H9 (cell line): ENCODE measurements around the gene NFATC1. TPM values are rescaled to one million over a fixed set of nuclear protein-coding genes. Genes with fewer than 3 reads are reported as not detected.

Experiments
- DNase-seq: peaks from one replicate; pipeline ENCODE4 v3.0.0-alpha.2; 2017
- H2AFZ ChIP-seq: one replicate; pipeline ENCODE4 v1.6.1; 2013; ENCODE audit warnings: mild to moderate bottlenecking, low read length, control low read depth, moderate library complexity
- H2AK5ac ChIP-seq: 2 replicates; pipeline ENCODE4 v1.6.1; 2013; ENCODE audit warnings: low read length, control low read depth, mixed read lengths; ENCODE audit not compliant: insufficient read length
- H2BK120ac ChIP-seq: one replicate; pipeline ENCODE4 v1.6.1; 2013; ENCODE audit warnings: low read depth, mild to moderate bottlenecking, low read length, control low read depth, inconsistent platforms; ENCODE audit not compliant: poor library complexity, severe bottlenecking
- H2BK12ac ChIP-seq: 2 replicates; pipeline ENCODE4 v1.6.1; 2013; ENCODE audit warnings: low read length, control low read depth, mixed read lengths, low read depth; ENCODE audit not compliant: insufficient read length
- H2BK15ac ChIP-seq: 2 replicates; pipeline ENCODE4 v1.6.1; 2013; ENCODE audit warnings: low read depth, low read length, control low read depth
- H2BK20ac ChIP-seq: one replicate; pipeline ENCODE4 v1.6.1; 2013; ENCODE audit warnings: low read depth, mild to moderate bottlenecking, low read length, control low read depth, inconsistent platforms; ENCODE audit not compliant: poor library complexity, severe bottlenecking
- H2BK5ac ChIP-seq: 2 replicates; pipeline ENCODE4 v1.6.1; 2013; ENCODE audit warnings: low read length, control low read depth, mixed read lengths; ENCODE audit not compliant: insufficient read length
- H3K14ac ChIP-seq: 2 replicates; pipeline ENCODE4 v1.6.1; 2013; ENCODE audit warnings: low read length, control low read depth; ENCODE audit not compliant: insufficient read depth
- H3K18ac ChIP-seq: 2 replicates; pipeline ENCODE4 v1.6.1; 2013; ENCODE audit warnings: low read depth, mild to moderate bottlenecking, mixed read lengths, low read length, control low read depth; ENCODE audit not compliant: insufficient read length
- H3K23ac ChIP-seq: 2 replicates; pipeline ENCODE4 v1.6.1; 2013; ENCODE audit warnings: low read length, control low read depth, mixed read lengths, low read depth; ENCODE audit not compliant: insufficient read length
- H3K23me2 ChIP-seq: 2 replicates; pipeline ENCODE4 v1.6.1; 2013; ENCODE audit warnings: low read depth, mild to moderate bottlenecking, mixed read lengths, low read length, control low read depth; ENCODE audit not compliant: insufficient read length, poor library complexity, severe bottlenecking
- H3K27ac ChIP-seq: 2 replicates; pipeline ENCODE4 v1.5.1; 2013; ENCODE audit warnings: low read length, control low read depth, mixed read lengths, low read depth; ENCODE audit not compliant: insufficient read length
- H3K27me3 ChIP-seq: 2 replicates; pipeline ENCODE4 v1.6.1; 2013; ENCODE audit warnings: low read length, control low read depth, inconsistent platforms; ENCODE audit not compliant: insufficient read depth
- H3K4ac ChIP-seq: 2 replicates; pipeline ENCODE4 v1.6.1; 2013; ENCODE audit warnings: low read depth, mild to moderate bottlenecking, control low read depth, inconsistent platforms, low read length, moderate library complexity
- H3K4me1 ChIP-seq: 2 replicates; pipeline ENCODE4 v1.6.1; 2013; ENCODE audit warnings: low read length, control low read depth, inconsistent platforms; ENCODE audit not compliant: insufficient read depth
- H3K4me2 ChIP-seq: 2 replicates; pipeline ENCODE4 v1.6.1; 2013; ENCODE audit warnings: low read length, control low read depth, mixed read lengths; ENCODE audit not compliant: insufficient read length, insufficient read depth
- H3K56ac ChIP-seq: 2 replicates; pipeline ENCODE4 v1.6.1; 2013; ENCODE audit warnings: low read depth, mild to moderate bottlenecking, mixed read lengths, low read length, control low read depth; ENCODE audit not compliant: insufficient read length
- H3K79me1 ChIP-seq: 2 replicates; pipeline ENCODE4 v1.6.1; 2013; ENCODE audit warnings: low read depth, mild to moderate bottlenecking, moderate library complexity, low read length, control low read depth, inconsistent platforms; ENCODE audit not compliant: insufficient read depth, poor library complexity, severe bottlenecking
- H3K79me2 ChIP-seq: 2 replicates; pipeline ENCODE4 v1.6.1; 2013; ENCODE audit warnings: low read length, control low read depth, inconsistent platforms; ENCODE audit not compliant: insufficient read depth
- H3K9ac ChIP-seq: 2 replicates; pipeline ENCODE4 v1.6.1; 2013; ENCODE audit warnings: low read length, control low read depth, mixed read lengths; ENCODE audit not compliant: insufficient read length; ENCODE audit errors: extremely low read depth
- H3K9me3 ChIP-seq: one replicate; pipeline ENCODE4 v1.6.1; 2013; ENCODE audit warnings: low read depth, low read length, inconsistent platforms; ENCODE audit not compliant: control insufficient read depth
- H3T11ph ChIP-seq: one replicate; pipeline ENCODE4 v1.6.1; 2013; ENCODE audit warnings: mild to moderate bottlenecking, low read length, control low read depth, inconsistent platforms
- H4K20me1 ChIP-seq: one replicate; pipeline ENCODE4 v1.6.1; 2013; ENCODE audit not compliant: control insufficient read depth, insufficient read length, insufficient read depth
- H4K5ac ChIP-seq: 2 replicates; pipeline ENCODE4 v1.6.1; 2013; ENCODE audit warnings: low read depth, mild to moderate bottlenecking, mixed read lengths, low read length, control low read depth; ENCODE audit not compliant: insufficient read length
- H4K8ac ChIP-seq: replicated peaks from 2 replicates; pipeline ENCODE4 v1.6.1; 2013; ENCODE audit warnings: low read length, control low read depth, mixed read lengths, low read depth; ENCODE audit not compliant: insufficient read length
- H4K91ac ChIP-seq: 2 replicates; pipeline ENCODE4 v1.6.1; 2013; ENCODE audit warnings: low read depth, mild to moderate bottlenecking, moderate library complexity, mixed read lengths, low read length, control low read depth; ENCODE audit not compliant: insufficient read length
- H3K27ac Mint-ChIP-seq, 3 experiments: 2 replicates in 2 of 3; 3 replicates in 1 of 3; pipeline ENCODE4 v1.8.0; 2020 to 2021; ENCODE audit warnings: mixed read lengths in 3 of 3, mild to moderate bottlenecking in 1 of 3, moderate library complexity in 1 of 3
- H3K27me3 Mint-ChIP-seq: 2 replicates; pipeline ENCODE4 v1.8.0; 2021; ENCODE audit warnings: low read depth, mild to moderate bottlenecking, moderate library complexity, mixed read lengths
- H3K36me3 Mint-ChIP-seq, 3 experiments: 2 replicates in 2 of 3; 3 replicates in 1 of 3; pipeline ENCODE4 v1.8.0; 2020 to 2021; ENCODE audit warnings: low read depth in 3 of 3, mixed read lengths in 3 of 3; ENCODE audit not compliant: insufficient read depth in 1 of 3
- H3K4me1 Mint-ChIP-seq, 2 experiments: 2 replicates each; pipeline ENCODE4 v1.8.0; 2020; ENCODE audit warnings: mixed read lengths in 2 of 2
- H3K4me3 Mint-ChIP-seq, 2 experiments: 2 replicates in 1 of 2; 3 replicates in 1 of 2; pipeline ENCODE4 v1.8.0; 2020 to 2021; ENCODE audit warnings: mild to moderate bottlenecking in 2 of 2, mixed read lengths in 2 of 2, moderate library complexity in 1 of 2
- H3K9me3 Mint-ChIP-seq, 2 experiments: 2 replicates in 1 of 2; 3 replicates in 1 of 2; pipeline ENCODE4 v1.8.0; 2020; ENCODE audit warnings: mild to moderate bottlenecking in 2 of 2, mixed read lengths in 2 of 2, moderate library complexity in 1 of 2
- WGBS: extraction: QIAGEN DNeasy Blood & Tissue Kit; methylation state at CpG from one replicate; pipeline ENCODE4 v1.1.7; 2013; ENCODE audit warnings: missing lambda C conversion rate, low lambda C conversion rate, mixed read lengths; ENCODE audit not compliant: insufficient read length; ENCODE audit errors: extremely low coverage; 5-methylcytosine and 5-hydroxymethylcytosine counted together
- total RNA-seq: library from RNA; stranded (reverse); gene quantifications from 2 replicates; pipeline ENCODE4 v1.2.1, GENCODE V29; 2021
- TF ChIP-seq, protein P1 (sequence below): fragments of 200-600 bp; sonication (generic); conservative IDR thresholded peaks from 3 replicates; pipeline ENCODE4 v1.8.0; 2021; ENCODE audit warnings: antibody characterized with exemption, mild to moderate bottlenecking

The NFATC1 gene
- total RNA-seq, 1 experiment from 2014 or later: 5.5 TPM

DNA sequence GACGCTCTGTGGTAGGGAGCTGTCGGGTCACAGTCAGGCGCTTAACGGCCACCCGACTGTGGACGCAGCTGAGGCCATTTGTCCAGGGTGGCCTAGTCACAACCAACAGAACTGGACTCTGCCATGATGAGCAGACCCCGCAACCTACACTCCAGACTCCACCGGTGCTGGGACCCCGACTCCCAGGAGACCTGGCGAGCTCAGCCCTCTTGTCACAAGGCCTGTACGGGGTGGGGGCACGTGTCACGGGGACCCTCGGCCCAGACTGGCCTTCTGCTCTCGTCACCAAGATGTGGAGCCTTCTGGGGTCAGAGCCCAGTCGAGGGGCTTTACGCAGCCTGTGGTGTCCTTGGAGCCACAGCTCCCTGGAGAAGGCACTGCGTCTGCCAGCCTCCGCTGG is 22.5 kb downstream of the NFATC1 start:
- Histone ChIP-seq H2BK12ac (no peak overlapping the region), H3K79me2 (no peaks in the 10 kb centered on the region), H3K9me3 (no peaks in the 10 kb centered on the region), H3K4me1 (no peaks in the 10 kb centered on the region), H3K18ac (no peak overlapping the region), H3K27ac (no peak overlapping the region), H2AK5ac (no peak overlapping the region), H4K20me1 (no peaks in the 10 kb centered on the region), H3K27me3 (no peaks in the 10 kb centered on the region), H3K4me2 (no peak overlapping the region), H3K14ac (no peak overlapping the region), H3K79me1 (no peaks in the 10 kb centered on the region), H2BK15ac (no peak overlapping the region), H4K5ac (no peak overlapping the region), H3K23me2 (no peaks in the 10 kb centered on the region), H3T11ph (no peak overlapping the region), H4K8ac (no peak overlapping the region), H3K23ac (no peak overlapping the region), H2BK120ac (no peak overlapping the region), H2BK20ac (no peak overlapping the region), H4K91ac (no peak overlapping the region), H3K56ac (no peak overlapping the region), H3K9ac (no peak overlapping the region), H2AFZ (no peak overlapping the region), H3K4ac (no peak overlapping the region), H2BK5ac (no peak overlapping the region)
- peaks cover 2% of the 10 kb centered on the region; the same call in 1 of the 2 replicates for H3K27me3 Mint-ChIP-seq
- H3K9me3 Mint-ChIP-seq: no peaks in the 10 kb centered on the region; a peak in 1 of 5 replicates
- TF ChIP-seq, protein P1, sequence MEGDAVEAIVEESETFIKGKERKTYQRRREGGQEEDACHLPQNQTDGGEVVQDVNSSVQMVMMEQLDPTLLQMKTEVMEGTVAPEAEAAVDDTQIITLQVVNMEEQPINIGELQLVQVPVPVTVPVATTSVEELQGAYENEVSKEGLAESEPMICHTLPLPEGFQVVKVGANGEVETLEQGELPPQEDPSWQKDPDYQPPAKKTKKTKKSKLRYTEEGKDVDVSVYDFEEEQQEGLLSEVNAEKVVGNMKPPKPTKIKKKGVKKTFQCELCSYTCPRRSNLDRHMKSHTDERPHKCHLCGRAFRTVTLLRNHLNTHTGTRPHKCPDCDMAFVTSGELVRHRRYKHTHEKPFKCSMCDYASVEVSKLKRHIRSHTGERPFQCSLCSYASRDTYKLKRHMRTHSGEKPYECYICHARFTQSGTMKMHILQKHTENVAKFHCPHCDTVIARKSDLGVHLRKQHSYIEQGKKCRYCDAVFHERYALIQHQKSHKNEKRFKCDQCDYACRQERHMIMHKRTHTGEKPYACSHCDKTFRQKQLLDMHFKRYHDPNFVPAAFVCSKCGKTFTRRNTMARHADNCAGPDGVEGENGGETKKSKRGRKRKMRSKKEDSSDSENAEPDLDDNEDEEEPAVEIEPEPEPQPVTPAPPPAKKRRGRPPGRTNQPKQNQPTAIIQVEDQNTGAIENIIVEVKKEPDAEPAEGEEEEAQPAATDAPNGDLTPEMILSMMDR: no peak
- peaks cover 0 to 11% of the 10 kb centered on the region in 2 experiments; a peak in 2 of 4 replicates for H3K4me1 Mint-ChIP-seq
- H3K27ac Mint-ChIP-seq: no peak overlapping the region
- no peak for DNase-seq
- no CpG with 5 or more reads among the region's 19 CpGs for WGBS
- no peak overlapping the region for H3K4me3 Mint-ChIP-seq
- H3K36me3 Mint-ChIP-seq: peaks cover 0 to 10% (median 10%) of the 10 kb centered on the region in 3 experiments; a peak in 5 of 7 replicates
